GM18951 (cell line): ENCODE results near the gene KDM6A.
"Not testable (repeated sequence)": the region's sequence is repeated elsewhere in the genome, so short reads cannot be mapped to it uniquely, and the experiment has no call there.

ENCODE experiments used
- POLR2A ChIP-seq: IDR thresholded peaks from 4 replicates; pipeline ENCODE4 v1.6.1; 2011; ENCODE audit warnings: mild to moderate bottlenecking; ENCODE audit not compliant: insufficient read length, insufficient read depth; ENCODE audit errors: extremely low read depth
- in situ Hi-C: fragments of 300-500 bp; cut with MboI; formaldehyde crosslinking; loops from one replicate; pipeline ENCODE4 v1.12.0; 2022; ENCODE audit warnings: low sequenced_read_pairs, mixed read lengths, inconsistent platforms; ENCODE audit not compliant: unreplicated experiment

Gene KDM6A

GRCh38 chrX:44872821-44873414, at the start of gene KDM6A:
TSS of gene KDM6A (plus strand) at chrX:44873188. CDS start at chrX:44873552, 364 bp downstream.
- in situ Hi-C loops: no loop called here

GRCh38 chrX:44823193-44823592, 49.8 kb upstream of the KDM6A start:
- in situ Hi-C loops: not testable (repeated sequence)

More at GRCh38 chrX:44872821-44873414, at the start of gene KDM6A:
- TF ChIP-seq POLR2A: peak; percentile 72

- no peak for TF ChIP-seq POLR2A
- in situ Hi-C loops: no loop called here
Observed at GRCh38 chrX:44828008-44828605, 44.9 kb upstream of the KDM6A start.

GRCh38 chrX:44829832-44830231, 43.2 kb upstream of the KDM6A start:
- in situ Hi-C loops: no loop called here
- TF ChIP-seq POLR2A: no peak

GRCh38 chrX:44842550-44843317, 30.3 kb upstream of the KDM6A start:
- in situ Hi-C loops: no loop called here
- TF ChIP-seq POLR2A: no peak

- in situ Hi-C loops: no loop called here
- no peak for TF ChIP-seq POLR2A
Observed at GRCh38 chrX:44843318-44843702, 29.7 kb upstream of the KDM6A start.

- no peak for TF ChIP-seq POLR2A
- in situ Hi-C loops: no loop called here
Observed at GRCh38 chrX:44843753-44844152, 29.2 kb upstream of the KDM6A start, which contains the start of gene DUSP21. TSS of gene DUSP21 (plus strand) at chrX:44844021. CDS start at chrX:44844133, 112 bp downstream.

GRCh38 chrX:44844204-44844603, 28.8 kb upstream of the KDM6A start:
- in situ Hi-C loops: no loop called here
- no peak for TF ChIP-seq POLR2A

GRCh38 chrX:44850891-44851290, 22.1 kb upstream of the KDM6A start:
- in situ Hi-C loops: not testable (repeated sequence)

- no peak for TF ChIP-seq POLR2A
- in situ Hi-C loops: no loop called here
Observed at GRCh38 chrX:44871114-44871645, 1.8 kb upstream of the KDM6A start.

GRCh38 chrX:44871931-44872820, 812 bp upstream of the KDM6A start:
- in situ Hi-C loops: no loop called here
- no peak for TF ChIP-seq POLR2A

GRCh38 chrX:44873415-44874276, 658 bp downstream of the KDM6A start:
- in situ Hi-C loops: no loop called here
- no peak for TF ChIP-seq POLR2A
